ENCODE results near the gene CALCR.

Gene CALCR

GRCh38 chr7:93453262-93453661 is 121.3 kb downstream of the CALCR start:
- no peak for DNase-seq (ENCODE audit: extremely low read depth in 1 of 2, low read depth in 1 of 2)

- no peak for DNase-seq (ENCODE audit: extremely low read depth in 1 of 2, low read depth in 1 of 2)
These were observed 126.3 kb downstream of the CALCR start for GRCh38 chr7:93448176-93448575.

DNA sequence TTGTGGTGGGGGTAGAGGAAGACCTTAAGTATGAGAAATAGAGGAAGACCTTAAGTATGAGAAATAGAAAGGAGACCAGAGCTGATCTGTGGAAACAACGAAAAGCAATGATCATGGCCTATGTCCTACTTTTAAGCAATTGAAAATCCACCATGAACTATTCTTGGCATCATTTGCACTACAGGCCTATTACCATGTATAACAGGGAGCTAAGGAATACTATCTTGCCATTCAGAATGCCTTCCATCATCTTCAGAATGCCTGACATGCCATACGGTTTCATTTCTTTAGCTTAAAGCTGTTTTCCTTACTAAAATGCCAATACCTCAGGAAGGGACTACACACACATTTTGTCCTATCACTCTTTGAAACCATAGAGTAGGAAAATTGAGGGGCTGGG is 127.0 kb downstream of the CALCR start:
- no peak for DNase-seq (ENCODE audit: extremely low read depth in 1 of 2, low read depth in 1 of 2)

- no peak for DNase-seq (ENCODE audit: extremely low read depth in 1 of 2, low read depth in 1 of 2)
These were observed 131.9 kb downstream of the CALCR start for GRCh38 chr7:93442478-93443224.

DNA sequence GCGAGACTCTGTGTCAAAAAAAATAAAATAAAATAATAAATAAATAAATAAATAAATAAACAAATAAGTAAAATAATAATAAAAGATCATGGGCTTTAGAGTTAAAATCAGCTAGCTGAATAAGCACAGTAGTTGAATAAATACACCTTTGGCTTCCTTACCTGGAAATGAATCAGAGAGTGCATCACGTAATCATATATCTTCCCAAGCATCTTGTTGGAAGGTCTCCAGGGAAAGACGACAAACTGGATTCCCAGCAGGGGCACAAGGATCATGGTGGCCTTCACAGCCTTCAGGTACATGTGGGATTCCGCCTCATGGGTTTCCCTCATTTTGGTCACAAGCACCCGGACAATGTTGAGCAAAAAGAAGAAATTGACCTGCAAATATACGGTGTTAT is 138.7 kb downstream of the CALCR start:
- no peak for DNase-seq (ENCODE audit: extremely low read depth in 1 of 2, low read depth in 1 of 2)

GRCh38 chr7:93432130-93432529 is 142.4 kb downstream of the CALCR start:
- DNase-seq (ENCODE audit: extremely low read depth in 1 of 2, low read depth in 1 of 2): no peak

DNA sequence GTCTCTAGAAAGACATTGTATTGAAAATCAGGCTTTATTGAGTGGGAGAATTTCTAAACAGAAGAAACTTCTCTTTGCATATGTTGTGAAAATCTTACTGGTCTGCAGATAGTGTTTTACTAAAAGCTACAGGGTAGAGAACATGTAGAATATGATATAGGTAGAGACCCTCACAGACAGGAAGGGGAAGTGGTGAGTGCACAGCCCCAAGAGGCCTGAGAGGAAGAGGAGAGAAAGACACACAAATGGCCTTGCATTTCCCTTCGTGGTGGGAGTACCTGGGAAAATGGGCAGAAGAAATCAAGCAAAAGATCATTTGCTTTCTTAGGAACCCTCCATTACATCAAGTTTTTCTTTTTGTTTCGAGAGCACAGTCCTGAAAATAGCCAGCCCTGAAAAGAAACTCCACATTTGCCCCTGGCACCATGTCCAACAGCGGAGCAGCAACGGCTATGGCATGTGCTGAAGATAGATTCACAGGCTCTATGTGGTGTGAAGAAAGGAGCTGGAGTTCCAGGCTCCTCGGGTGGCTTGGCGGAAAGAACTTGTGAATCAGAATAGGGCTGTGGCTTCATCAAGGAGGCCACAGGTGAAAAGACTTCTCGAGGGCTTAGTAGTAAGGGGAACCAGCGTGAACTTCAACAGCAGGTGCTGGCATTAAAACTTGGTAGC is 143.5 kb downstream of the CALCR start:
- no peak for DNase-seq (ENCODE audit: extremely low read depth in 1 of 2, low read depth in 1 of 2)

DNA sequence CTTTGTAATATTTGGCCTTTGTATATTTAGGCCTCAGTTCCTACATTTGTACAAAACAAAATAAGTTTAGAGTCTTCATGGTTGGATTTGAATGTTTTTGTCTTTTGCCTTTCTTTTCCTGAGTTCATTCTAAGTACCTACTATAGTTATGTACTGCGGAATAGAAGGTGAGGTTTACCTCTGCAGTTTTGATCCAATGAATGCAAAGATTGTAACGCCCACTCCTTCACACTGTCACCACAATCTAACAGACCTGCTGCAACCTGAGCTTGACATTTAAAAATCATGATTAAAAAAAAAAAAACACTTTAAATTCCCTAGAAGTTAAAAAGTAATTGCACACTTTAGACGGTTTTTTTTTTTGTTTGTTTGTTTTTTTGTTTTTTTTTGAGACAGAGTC is 145.0 kb downstream of the CALCR start:
- DNase-seq (ENCODE audit: extremely low read depth in 1 of 2, low read depth in 1 of 2): no peak

- no peak for DNase-seq (ENCODE audit: extremely low read depth in 1 of 2, low read depth in 1 of 2)
These were observed 147.4 kb downstream of the CALCR start for GRCh38 chr7:93427107-93427506.

DNA sequence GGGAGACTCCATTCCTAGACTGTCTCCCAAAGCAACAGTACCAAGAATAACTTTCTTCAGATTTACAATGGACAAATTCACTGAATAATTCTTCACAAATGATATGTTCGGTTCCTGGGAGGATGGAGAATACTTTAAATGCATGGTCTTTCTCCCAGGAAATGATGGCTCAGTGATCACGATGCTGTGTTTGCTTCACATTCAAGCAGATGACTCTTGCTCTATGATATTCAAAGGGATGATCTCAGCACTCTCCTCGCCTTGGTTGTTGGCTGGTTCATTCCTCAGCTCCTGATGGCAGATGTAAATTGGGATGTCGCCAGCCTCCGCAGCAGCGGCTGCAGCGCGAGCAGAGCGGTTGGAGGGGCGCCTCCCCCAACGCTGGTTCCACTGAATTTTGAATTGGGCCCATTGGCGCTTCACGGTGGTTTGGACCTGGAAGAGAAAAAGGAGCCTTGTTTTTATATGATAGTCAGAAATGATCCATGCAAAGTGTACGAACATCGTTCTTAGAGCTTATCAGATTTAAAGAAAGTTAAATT is 148.3 kb downstream of the CALCR start:
- no peak for DNase-seq (ENCODE audit: extremely low read depth in 1 of 2, low read depth in 1 of 2)

- no peak for DNase-seq (ENCODE audit: extremely low read depth in 1 of 2, low read depth in 1 of 2)
These were observed 159.9 kb downstream of the CALCR start for GRCh38 chr7:93414574-93414973.

DNA sequence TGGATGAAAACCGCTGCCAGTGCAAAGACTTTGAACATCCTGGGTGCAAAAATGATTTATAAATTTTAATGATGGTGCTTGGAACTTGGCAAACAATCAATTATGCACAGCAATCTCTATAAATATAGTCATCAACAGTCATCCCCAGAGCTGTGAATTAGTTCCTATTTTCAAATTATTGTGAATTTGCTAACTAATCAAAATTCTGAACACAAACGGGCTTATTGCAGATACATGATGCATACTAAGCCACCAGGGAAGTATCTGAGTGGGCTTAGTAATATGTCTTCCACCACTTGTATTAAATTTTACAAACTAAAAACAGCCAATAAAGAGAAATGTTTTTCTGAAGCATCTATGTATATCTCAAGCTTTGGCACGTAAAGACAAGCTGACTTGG is 165.2 kb downstream of the CALCR start:
- DNase-seq (ENCODE audit: extremely low read depth in 1 of 2, low read depth in 1 of 2): no peak

DNA sequence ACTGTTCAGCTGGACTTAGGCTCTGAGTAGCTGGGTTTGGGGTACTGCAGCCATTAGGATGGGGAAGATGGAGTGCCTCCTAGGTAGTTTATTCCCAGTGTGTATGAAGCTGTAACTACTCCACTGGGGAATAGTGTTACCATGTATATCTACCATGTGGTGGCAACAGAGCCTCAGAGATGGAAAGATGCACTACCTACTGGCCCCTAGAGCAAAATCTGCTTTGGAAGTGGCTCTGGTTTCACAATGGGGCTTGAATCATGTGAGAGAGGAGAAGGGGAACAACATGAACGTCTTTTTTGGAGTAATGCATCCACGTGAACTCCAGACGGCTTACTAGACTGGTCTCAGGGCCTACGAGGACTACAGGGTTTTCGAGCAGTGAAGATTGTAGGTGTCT is 167.3 kb downstream of the CALCR start:
- no peak for DNase-seq (ENCODE audit: extremely low read depth in 1 of 2, low read depth in 1 of 2)

- DNase-seq (ENCODE audit: extremely low read depth in 1 of 2, low read depth in 1 of 2): no peak
These were observed 171.6 kb downstream of the CALCR start for GRCh38 chr7:93402944-93403343.

GRCh38 chr7:93399642-93400041 is 174.9 kb downstream of the CALCR start:
- no peak for DNase-seq (ENCODE audit: extremely low read depth in 1 of 2, low read depth in 1 of 2)

DNA sequence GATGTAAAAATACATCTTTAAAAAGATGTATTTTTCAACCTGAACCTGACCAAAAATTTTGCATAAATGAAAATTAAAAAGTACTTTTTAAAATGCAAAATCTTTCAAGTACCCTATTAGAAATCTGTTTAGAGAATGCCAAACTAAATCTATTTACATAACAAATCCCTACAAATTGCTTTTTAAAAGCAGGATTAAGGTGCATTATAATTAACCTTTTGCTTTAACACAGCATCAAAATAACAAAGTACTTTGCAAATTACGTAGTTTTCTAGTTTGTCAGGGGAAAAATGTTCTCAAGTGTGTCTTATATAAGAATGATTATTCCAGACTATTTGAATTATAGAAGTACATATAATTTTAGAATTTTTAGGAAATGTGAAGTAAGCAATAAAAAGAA is 181.5 kb downstream of the CALCR start:
- no peak for DNase-seq (ENCODE audit: extremely low read depth in 1 of 2, low read depth in 1 of 2)

DNA sequence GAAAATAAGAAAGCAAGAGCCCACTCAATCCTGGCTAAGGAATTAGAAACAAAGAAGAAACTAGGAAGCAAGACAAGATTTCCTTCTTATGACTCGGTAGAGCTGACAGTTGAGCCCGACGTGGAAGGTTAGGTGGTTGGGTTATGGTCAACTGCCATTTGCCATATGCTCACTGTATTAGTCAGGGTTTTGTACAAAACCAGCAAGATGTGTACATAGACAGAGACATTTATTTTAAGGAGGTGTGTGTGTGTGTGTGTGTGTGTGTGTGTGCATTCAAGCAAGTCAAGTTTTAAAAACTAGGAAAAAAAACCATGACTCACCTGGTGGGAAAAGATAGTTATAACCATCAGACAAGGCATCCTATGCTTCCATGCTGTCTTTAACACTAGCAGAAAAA is 183.9 kb downstream of the CALCR start:
- no peak for DNase-seq (ENCODE audit: extremely low read depth in 1 of 2, low read depth in 1 of 2)

GRCh38 chr7:93382362-93382761 is 192.2 kb downstream of the CALCR start:
- no peak for DNase-seq (ENCODE audit: extremely low read depth in 1 of 2, low read depth in 1 of 2)

DNA sequence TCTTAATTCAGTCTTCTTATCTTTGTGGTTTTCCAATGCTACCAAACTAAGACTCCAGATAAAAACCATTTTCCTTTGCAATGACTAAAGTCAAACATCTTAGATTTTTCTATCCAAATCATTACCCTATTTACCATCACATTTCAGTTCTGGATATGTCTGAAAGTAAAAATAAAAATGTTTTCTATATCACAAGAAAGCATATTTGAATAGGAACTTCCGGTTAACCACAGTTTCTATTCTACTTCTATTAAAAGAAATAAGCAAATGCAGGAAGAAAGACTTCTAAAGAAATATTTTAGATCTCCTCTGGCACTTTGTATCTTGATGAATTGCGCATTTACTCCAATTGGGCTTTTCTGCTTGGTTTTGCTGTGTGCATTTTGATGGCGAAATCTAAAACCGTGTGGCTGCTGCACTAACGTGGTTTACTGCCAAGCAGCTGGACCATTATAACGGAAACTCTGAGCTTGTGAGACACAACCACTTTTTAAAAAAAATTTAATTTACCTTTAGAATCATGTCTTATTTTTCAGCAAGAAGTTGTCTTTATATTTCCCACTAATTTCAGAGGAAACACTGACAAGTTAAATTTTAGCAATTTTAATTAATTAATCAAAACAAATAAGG is 196.3 kb downstream of the CALCR start:
- no peak for DNase-seq (ENCODE audit: extremely low read depth in 1 of 2, low read depth in 1 of 2)

- no peak for DNase-seq (ENCODE audit: extremely low read depth in 1 of 2, low read depth in 1 of 2)
These were observed 198.9 kb downstream of the CALCR start for GRCh38 chr7:93375603-93376002.
